ENCODE results near the gene C6orf120.

Gene C6orf120

DNA sequence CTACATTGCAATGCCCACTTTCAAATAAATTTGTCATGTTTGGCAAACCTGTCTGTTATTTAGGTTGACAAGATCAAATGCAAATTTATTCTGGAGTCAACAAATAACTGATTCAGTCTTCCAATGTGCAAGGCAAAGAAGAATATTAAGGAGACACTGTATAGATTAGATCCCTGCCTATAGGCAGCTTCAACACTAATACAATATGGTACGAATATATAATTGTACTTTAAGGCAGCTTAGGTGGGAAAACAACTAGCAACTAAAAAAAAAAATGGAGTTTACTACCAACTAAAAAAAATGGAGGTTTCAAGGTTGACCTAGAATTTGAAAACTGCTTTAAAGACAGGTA, 24.1 kb downstream of the C6orf120 start:
- no peak for DNase-seq

DNA sequence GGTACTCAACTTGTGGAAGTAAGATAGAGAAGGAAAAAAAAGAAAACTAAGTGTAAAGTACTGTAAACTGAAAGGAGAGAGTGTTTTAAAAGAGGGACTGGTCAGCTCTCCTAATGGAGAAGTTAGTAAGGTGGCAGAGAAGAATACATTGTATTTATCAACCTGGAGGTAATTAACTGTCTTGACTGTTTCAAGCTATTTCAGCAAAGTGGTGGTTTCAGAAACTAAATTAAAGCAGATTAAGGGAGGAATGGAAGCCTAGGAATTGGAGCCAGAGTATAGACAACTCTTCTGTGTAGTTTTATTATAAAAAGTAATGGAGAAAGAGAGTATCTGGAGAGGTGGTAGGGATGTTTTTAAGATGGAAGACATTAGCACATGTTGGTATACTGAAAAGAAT, 25.0 kb downstream of the C6orf120 start:
- no peak for DNase-seq

DNA sequence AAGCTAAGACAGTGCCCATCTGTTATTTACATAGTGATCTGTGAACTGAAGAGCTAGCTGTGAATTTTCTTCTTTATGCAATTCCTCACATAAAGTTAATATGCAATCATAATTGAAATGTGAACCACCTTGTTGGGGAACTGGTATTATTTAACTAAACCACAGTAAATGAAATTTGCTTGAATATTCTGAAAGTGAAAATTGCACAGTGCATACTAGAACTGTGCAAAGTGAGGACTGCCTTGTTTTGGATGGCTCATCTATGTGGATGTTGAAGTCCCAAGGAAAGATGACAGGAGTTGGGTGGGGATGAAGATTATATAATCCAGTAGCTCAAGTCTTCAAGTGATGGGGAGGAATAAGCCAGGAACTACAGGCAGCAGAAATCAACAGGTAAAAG, 28.0 kb downstream of the C6orf120 start:
- DNase-seq = no peak

DNA sequence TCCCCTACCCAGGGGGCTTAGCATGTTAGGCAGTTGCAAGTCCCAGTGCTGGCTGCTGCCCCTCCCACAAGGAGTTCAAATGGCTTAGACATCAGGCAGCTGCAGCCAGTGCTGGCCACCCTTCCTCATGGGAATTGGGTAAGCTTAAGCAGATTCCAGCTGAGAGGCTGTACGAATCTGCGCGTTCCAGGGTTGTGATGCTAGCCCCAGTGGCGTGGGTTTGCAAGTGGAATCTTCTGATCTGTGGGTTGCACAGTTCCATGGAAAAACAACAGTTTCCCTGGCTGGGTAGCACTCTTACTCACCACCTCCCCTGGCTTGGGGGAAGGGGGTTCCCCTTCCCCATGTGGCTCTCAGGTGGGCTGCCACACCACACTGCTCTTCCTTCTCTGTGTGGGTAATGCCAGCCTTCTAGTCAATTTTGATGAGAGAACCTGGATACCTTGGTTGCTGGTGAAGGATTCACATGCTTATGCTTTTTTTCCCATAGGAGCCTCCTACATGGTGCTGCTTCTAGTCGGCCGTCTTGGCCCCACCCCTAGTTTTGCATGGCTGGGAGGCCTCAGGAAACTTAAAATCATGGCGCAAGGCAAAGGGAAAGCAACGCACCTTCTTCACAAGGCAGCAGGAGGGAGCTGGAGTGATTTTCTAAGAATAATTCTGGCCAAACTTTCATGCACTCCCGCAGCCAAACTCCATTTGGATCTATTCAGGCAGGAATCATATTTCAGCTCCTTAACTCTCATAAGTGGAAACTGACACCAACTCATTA, 36.5 kb downstream of the C6orf120 start:
- no peak for DNase-seq

DNA sequence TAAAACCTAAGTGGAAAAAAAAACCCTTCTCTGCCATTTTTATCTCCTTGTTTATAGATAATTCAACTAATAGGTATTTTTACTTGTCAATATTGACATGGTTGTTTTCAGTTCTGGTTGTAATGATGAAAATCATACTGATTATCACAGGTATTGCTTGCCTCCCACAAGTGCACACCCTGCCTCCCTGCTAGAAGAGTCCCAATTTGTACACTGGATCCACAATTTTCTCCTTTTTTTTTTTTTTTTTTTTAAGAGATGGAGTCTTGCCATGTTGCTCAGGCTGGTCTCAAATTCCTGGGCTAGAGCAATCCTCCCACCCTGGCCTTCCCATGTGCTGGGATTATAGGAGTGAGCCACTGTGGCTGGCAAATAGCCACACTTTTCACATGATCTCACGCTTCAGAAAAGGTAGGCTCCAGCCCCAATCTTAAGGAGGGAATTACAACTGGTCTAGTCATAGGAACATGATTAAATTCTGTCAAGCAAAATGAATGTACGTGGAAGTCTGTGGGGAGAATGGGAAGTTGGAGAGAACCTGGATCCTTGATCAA, 37.1 kb downstream of the C6orf120 start:
- DNase-seq = no peak

DNA sequence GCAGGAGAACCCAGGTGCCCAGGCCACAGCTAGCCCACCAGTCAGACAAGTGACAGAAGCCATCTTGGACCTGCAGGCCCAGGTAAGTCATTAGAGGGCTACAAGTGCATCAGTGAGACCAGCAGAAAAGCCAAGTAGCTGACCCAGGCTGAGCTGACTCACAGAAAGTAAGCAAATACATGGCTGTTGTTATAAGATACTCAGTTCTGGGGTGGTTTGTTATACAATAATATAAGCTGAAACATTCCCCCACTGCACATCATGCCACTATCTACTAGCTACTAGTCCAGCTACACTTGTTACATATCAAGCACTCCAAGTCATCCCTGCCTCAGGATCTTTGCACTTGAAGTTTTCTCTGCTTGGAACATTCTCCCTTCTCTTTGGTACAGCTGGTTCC, 39.4 kb downstream of the C6orf120 start:
- DNase-seq = no peak

DNA sequence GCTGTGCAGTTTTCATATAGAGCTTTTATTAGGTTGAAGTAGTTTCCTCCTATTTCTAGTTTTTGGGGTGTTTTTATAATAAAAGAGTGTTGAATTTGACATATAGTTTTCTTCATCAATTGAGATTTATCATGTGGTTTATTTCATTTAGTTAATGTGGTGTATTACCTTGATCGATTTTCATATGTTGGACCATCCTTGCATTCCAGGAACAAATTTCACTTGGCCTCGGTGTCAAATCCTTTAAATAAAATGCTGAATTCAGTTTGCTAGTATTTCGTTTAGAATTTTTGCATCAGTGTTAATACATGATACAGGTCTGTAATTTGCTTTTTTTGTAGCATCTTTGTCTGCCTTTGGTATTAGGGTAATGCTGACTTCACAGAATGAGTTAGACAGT, 43.5 kb downstream of the C6orf120 start:
- DNase-seq = no peak

DNA sequence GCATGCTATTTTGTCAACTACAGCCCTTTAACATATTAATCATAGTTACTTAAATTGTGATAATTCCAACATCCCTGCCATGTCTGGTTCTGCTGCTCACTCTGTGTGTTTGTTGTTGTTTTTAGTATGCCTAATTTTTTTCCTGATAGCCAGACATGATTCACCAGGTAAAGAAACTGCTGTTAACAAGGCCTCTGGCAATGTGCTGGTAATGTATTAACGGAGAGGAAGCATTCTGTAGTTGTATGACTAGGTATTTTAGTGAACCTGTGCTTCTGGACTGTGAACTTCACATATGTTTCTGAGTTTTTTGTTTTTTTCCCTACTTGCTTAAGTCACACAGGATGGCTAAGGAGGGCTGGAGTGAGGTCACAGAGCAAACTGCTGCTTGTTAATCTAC, 44.6 kb downstream of the C6orf120 start:
- DNase-seq = no peak

DNA sequence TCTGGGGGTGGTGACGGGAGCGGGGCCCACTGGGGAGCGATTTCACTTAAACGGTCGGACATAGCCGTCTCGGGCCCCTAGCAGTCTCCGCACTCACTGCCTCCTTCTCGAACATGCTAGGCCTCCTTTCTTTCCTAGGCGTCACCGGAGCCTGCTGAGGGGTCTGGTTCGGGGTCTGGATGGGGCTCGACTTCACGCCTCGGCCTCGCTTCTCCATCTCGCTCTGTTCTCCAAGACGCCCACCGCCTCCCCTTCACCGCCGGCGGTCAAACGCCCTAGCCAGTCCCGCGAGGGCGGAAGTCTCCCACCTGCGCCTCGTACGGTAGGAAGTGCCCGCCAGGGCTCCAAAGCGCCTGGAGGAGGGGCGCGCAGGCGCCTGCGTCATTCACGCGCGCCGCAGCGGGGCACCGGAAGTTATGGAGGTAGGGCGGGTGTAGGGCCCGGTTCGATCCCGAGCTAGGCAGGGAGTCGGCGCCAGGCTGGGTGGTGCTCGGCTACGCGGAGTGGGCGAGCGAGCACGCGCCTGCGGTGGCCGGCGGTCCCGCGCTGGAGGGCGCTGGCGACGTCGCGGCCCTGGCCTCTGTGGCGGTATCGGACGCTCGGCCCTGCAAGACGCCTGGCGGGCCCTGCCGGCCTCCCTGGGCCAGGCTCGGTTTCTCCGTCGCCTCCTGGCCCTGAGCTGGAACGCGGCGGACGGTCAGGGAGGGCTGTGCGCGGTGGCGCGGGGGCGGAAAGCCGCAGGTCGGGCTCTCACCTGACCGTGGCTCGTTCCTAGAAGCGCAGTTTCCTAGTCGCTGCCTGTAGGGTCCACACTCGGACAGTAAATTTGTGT, 49.5 kb downstream of the C6orf120 start, which contains the start of the genes DYNLT2 and ERMARD:
TSS of gene DYNLT2 (minus strand) at position 331 of the 832 bp plus-strand sequence. CDS start at position 217, 114 bp downstream.
TSS of gene ERMARD (plus strand) at position 381 of the 832 bp plus-strand sequence. CDS start at position 417, 36 bp downstream.
- DNase-seq = peak; percentile 95

DNA sequence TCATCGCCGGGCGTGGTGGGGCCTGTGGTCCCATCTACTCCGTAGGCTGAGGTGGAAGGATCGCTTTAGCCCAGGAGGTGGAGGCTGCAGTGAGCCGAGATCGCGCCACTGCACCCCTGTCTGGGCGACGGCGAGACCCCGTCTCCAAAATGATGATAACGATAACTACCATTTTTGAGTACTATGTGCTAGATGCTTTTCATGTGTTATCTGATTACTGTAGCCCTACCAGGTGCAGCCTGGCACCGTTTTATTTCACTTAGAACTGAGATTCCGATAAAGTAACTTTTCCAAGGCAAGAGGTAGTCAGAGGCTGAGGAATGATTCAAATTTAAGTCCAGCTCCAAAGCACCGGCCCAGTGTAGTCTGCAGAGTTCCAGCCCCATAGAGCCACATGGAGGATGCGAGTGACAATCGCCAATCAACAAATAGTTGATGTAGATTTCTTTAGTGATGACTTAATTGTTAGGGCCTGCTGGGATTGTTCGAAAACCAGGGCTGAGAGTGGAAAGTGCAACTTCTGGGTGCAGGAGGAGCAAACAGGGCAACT, 50.2 kb downstream of the C6orf120 start:
- peak; percentile 33 for DNase-seq
